IMR-90 (cell line): ENCODE results near the gene RALGAPA2. TPM values are rescaled to one million over a fixed set of nuclear protein-coding genes. Genes with fewer than 3 reads are reported as not detected.

ENCODE experiments used
- ATAC-seq: fragments of 200-7000 bp; cut with Tn5 transposase; 2 replicates; pipeline ENCODE4 v1.9.1; 2020; ENCODE audit warnings: low read depth, mild to moderate bottlenecking, moderate library complexity
- BruUV-seq: library from RNA; stranded (reverse); fragments of 400-500 nt; replicated peaks from 2 replicates; lab custom pipeline; 2021; lab: Mats Ljungman, UMichigan
- CTCF ChIA-PET: fragments of 300-600 bp; formaldehyde crosslinking; extraction: SDS; loops from one replicate; lab custom pipeline; 2021; ENCODE audit warnings: antibody characterized with exemption; lab: Yijun Ruan, JAX
- POLR2A ChIA-PET: fragments of 300-600 bp; sonication (Branson Sonifier 250); formaldehyde crosslinking; loops from one replicate; lab custom pipeline; 2022; ENCODE audit warnings: antibody characterized with exemption; ENCODE audit not compliant: unreplicated experiment; lab: Charles Lee
- DNase-seq: peaks from one replicate; pipeline ENCODE4 v3.0.0; 2013
- H2AFZ ChIP-seq: replicated peaks from 2 replicates; pipeline ENCODE3; 2013; ENCODE audit warnings: low read length, mild to moderate bottlenecking; ENCODE audit not compliant: poor library complexity
- H2AK5ac ChIP-seq: 2 replicates; pipeline ENCODE4 v1.6.1; 2013; ENCODE audit warnings: low read depth, low read length, inconsistent platforms
- H2AK9ac ChIP-seq: replicated peaks from 2 replicates; pipeline ENCODE3; 2013; ENCODE audit warnings: mild to moderate bottlenecking, low read depth, low read length, moderate library complexity; ENCODE audit not compliant: poor library complexity
- H2BK120ac ChIP-seq: 2 replicates; pipeline ENCODE4 v1.6.1; 2013; ENCODE audit warnings: low read depth, low read length, inconsistent platforms
- H2BK15ac ChIP-seq: 3 replicates; pipeline ENCODE4 v1.6.1; 2013; ENCODE audit warnings: low read depth, low read length, inconsistent platforms
- H2BK20ac ChIP-seq: 2 replicates; pipeline ENCODE4 v1.6.1; 2013; ENCODE audit warnings: low read depth, mild to moderate bottlenecking, inconsistent platforms, low read length, moderate library complexity
- H2BK5ac ChIP-seq: 2 replicates; pipeline ENCODE4 v1.6.1; 2013; ENCODE audit warnings: mild to moderate bottlenecking, low read depth, low read length, inconsistent platforms; ENCODE audit not compliant: poor library complexity, severe bottlenecking
- H3K14ac ChIP-seq: replicated peaks from 2 replicates; pipeline ENCODE4 v1.6.1; 2013; ENCODE audit warnings: low read depth, low read length, inconsistent platforms
- H3K18ac ChIP-seq: 2 replicates; pipeline ENCODE4 v1.6.1; 2013; ENCODE audit warnings: low read depth, low read length, control low read depth
- H3K23ac ChIP-seq: 2 replicates; pipeline ENCODE4 v1.6.1; 2013; ENCODE audit warnings: low read depth, low read length, inconsistent platforms
- H3K27ac ChIP-seq: 2 replicates; pipeline ENCODE4 v1.5.1; 2013; ENCODE audit warnings: mild to moderate bottlenecking, control low read depth, low read length; ENCODE audit not compliant: insufficient read depth
- H3K27me3 ChIP-seq: 2 replicates; pipeline ENCODE4 v1.6.1; 2013; ENCODE audit warnings: low read length; ENCODE audit not compliant: control insufficient read depth, insufficient read depth
- H3K36me3 ChIP-seq: 2 replicates; pipeline ENCODE4 v1.6.1; 2013; ENCODE audit warnings: low read length, mixed read lengths; ENCODE audit not compliant: control insufficient read depth, insufficient read depth
- H3K4ac ChIP-seq: 2 replicates; pipeline ENCODE4 v1.6.1; 2013; ENCODE audit warnings: low read depth, low read length, inconsistent platforms
- H3K4me1 ChIP-seq: 2 replicates; pipeline ENCODE4 v1.6.1; 2013; ENCODE audit warnings: low read length, mixed read lengths; ENCODE audit not compliant: control insufficient read depth, insufficient read depth
- H3K4me2 ChIP-seq: 2 replicates; pipeline ENCODE4 v1.6.1; 2013; ENCODE audit warnings: low read depth, mild to moderate bottlenecking, control low read depth, low read length, moderate library complexity
- H3K4me3 ChIP-seq: 2 replicates; pipeline ENCODE4 v1.5.1; 2013; ENCODE audit warnings: low read depth, mild to moderate bottlenecking, control low read depth, low read length, moderate library complexity; ENCODE audit not compliant: insufficient read depth
- H3K56ac ChIP-seq: 2 replicates; pipeline ENCODE4 v1.6.1; 2013; ENCODE audit warnings: low read length, inconsistent platforms; ENCODE audit not compliant: insufficient read depth; ENCODE audit errors: extremely low read depth
- H3K79me1 ChIP-seq, 2 experiments: 2 replicates each; pipeline ENCODE4 v1.6.1; 2013; ENCODE audit warnings: low read length in 2 of 2, inconsistent platforms in 1 of 2, low read depth in 1 of 2
- H3K9ac ChIP-seq: 2 replicates; pipeline ENCODE4 v1.6.1; 2013; ENCODE audit warnings: low read depth, low read length, control low read depth
- H3K9me1 ChIP-seq: 2 replicates; pipeline ENCODE4 v1.6.1; 2013; ENCODE audit warnings: low read length, inconsistent platforms; ENCODE audit not compliant: insufficient read depth
- H3K9me3 ChIP-seq: 2 replicates; pipeline ENCODE4 v1.6.1; 2013; ENCODE audit warnings: low read length; ENCODE audit not compliant: control insufficient read depth, insufficient read depth
- H4K20me1 ChIP-seq: 2 replicates; pipeline ENCODE4 v1.6.1; 2013; ENCODE audit warnings: low read length, inconsistent platforms; ENCODE audit not compliant: insufficient read depth
- H4K5ac ChIP-seq: 2 replicates; pipeline ENCODE4 v1.6.1; 2013; ENCODE audit warnings: mild to moderate bottlenecking, low read depth, low read length, control low read depth
- H4K8ac ChIP-seq, 2 experiments: 2 replicates each; pipeline ENCODE4 v1.6.1; 2013; ENCODE audit warnings: low read depth in 2 of 2, low read length in 2 of 2, control low read depth in 1 of 2, inconsistent platforms in 1 of 2
- H4K91ac ChIP-seq: 2 replicates; pipeline ENCODE4 v1.6.1; 2013; ENCODE audit warnings: low read depth, low read length, inconsistent platforms; ENCODE audit not compliant: insufficient read depth
- BHLHE40 ChIP-seq: fragments of 150-350 bp; IDR thresholded peaks from 2 replicates; pipeline ENCODE4 v1.6.1; 2016; ENCODE audit warnings: mild to moderate bottlenecking, low read depth, low read length
- CEBPB ChIP-seq: IDR thresholded peaks from 2 replicates; pipeline ENCODE4 v1.6.1; 2012; ENCODE audit warnings: low read depth, low read length, improper control_type of control experiment
- CHD1 ChIP-seq: IDR thresholded peaks from 2 replicates; pipeline ENCODE4 v1.6.1; 2012; ENCODE audit warnings: low read depth, low read length, improper control_type of control experiment
- FOS ChIP-seq: fragments of 150-350 bp; IDR thresholded peaks from 2 replicates; pipeline ENCODE4 v1.6.1; 2016; ENCODE audit warnings: low read depth, low read length
- MAFK ChIP-seq: IDR thresholded peaks from 2 replicates; pipeline ENCODE4 v1.6.1; 2012; ENCODE audit warnings: low read depth, low read length, improper control_type of control experiment
- MAZ ChIP-seq: IDR thresholded peaks from 2 replicates; pipeline ENCODE4 v1.6.1; 2012; ENCODE audit warnings: low read depth, mild to moderate bottlenecking, low read length, improper control_type of control experiment, moderate library complexity, borderline replicate concordance
- MXI1 ChIP-seq: IDR thresholded peaks from 2 replicates; pipeline ENCODE4 v1.6.1; 2012; ENCODE audit warnings: low read depth, mild to moderate bottlenecking, low read length, moderate library complexity, borderline replicate concordance
- NFE2L2 ChIP-seq: fragments of 150-350 bp; IDR thresholded peaks from 2 replicates; pipeline ENCODE4 v1.6.1; 2016; ENCODE audit warnings: low read depth, mild to moderate bottlenecking, low read length
- POLR2A ChIP-seq: IDR thresholded peaks from 2 replicates; pipeline ENCODE4 v1.6.1; 2012; ENCODE audit warnings: mild to moderate bottlenecking, low read depth, low read length
- RAD21 ChIP-seq: IDR thresholded peaks from 2 replicates; pipeline ENCODE4 v1.6.1; 2012; ENCODE audit warnings: low read length, improper control_type of control experiment
- RCOR1 ChIP-seq: IDR thresholded peaks from 2 replicates; pipeline ENCODE4 v1.6.1; 2012; ENCODE audit warnings: mild to moderate bottlenecking, low read length, improper control_type of control experiment; ENCODE audit not compliant: insufficient replicate concordance
- RFX5 ChIP-seq: IDR thresholded peaks from 2 replicates; pipeline ENCODE4 v1.8.0; 2012; ENCODE audit warnings: low read depth, mild to moderate bottlenecking, low read length, moderate library complexity
- SMC3 ChIP-seq: fragments of 150-350 bp; IDR thresholded peaks from 2 replicates; pipeline ENCODE4 v1.6.1; 2016; ENCODE audit warnings: low read depth, mild to moderate bottlenecking, antibody characterized with exemption, low read length, moderate library complexity
- WGBS, 2 experiments: methylation state at CpG; one replicate each; pipeline versions ENCODE4 v1.1.5 to v1.1.7; 2013; ENCODE audit warnings: missing lambda C conversion rate in 2 of 2; ENCODE audit not compliant: insufficient read length in 1 of 2; ENCODE audit errors: extremely low coverage in 2 of 2; 5-methylcytosine and 5-hydroxymethylcytosine counted together
- dilution Hi-C: fragments of 300-500 bp; cut with HindIII; formaldehyde crosslinking; loops from one replicate; pipeline ENCODE4 v1.14.3; 2018; ENCODE audit warnings: low sequenced_read_pairs; ENCODE audit not compliant: unreplicated experiment
- in situ Hi-C: fragments of 300-500 bp; cut with MboI; formaldehyde crosslinking; loops from 3 replicates; pipeline ENCODE4 v1.14.3; 2019; ENCODE audit warnings: low sequenced_read_pairs, inconsistent platforms, mixed read lengths
- intact Hi-C: fragments of 100-400 bp; cut with micrococcal nuclease; formaldehyde crosslinking; loops from 2 replicates; pipeline ENCODE4 v1.10.0; 2022
- polyA plus RNA-seq, 3 experiments: library from polyadenylated mRNA; depleted of rRNA; stranded (reverse); fragments of >200 nt; gene quantifications; 2 replicates each; pipeline ENCODE4 v1.2.3, GENCODE V29; 2012; ENCODE audit warnings: low replicate concordance in 1 of 3
- total RNA-seq: library from RNA; depleted of rRNA; stranded (reverse); fragments of >200 nt; gene quantifications from 2 replicates; pipeline ENCODE4 v1.2.3, GENCODE V29; 2012
- TF ChIP-seq, protein P1 (sequence below): fragments of 150-350 bp; IDR thresholded peaks from 2 replicates; pipeline ENCODE4 v1.6.1; 2017; ENCODE audit warnings: mild to moderate bottlenecking, antibody characterized with exemption, low read length, low read depth
- TF ChIP-seq, protein P2 (sequence below): fragments of 150-350 bp; IDR thresholded peaks from 2 replicates; pipeline ENCODE4 v1.6.1; 2016; ENCODE audit warnings: low read depth, mild to moderate bottlenecking, low read length, moderate library complexity, borderline replicate concordance
- TF ChIP-seq, protein P3 (sequence below): conservative IDR thresholded peaks from 2 replicates; pipeline ENCODE4 v1.5.1; 2012; ENCODE audit warnings: mild to moderate bottlenecking, low read depth, low read length, improper control_type of control experiment

Gene RALGAPA2
- total and polyA plus RNA-seq, 2 of the 4 experiments (the other 2 are of a cell fraction), result 1.3 to 3.9 TPM

DNA sequence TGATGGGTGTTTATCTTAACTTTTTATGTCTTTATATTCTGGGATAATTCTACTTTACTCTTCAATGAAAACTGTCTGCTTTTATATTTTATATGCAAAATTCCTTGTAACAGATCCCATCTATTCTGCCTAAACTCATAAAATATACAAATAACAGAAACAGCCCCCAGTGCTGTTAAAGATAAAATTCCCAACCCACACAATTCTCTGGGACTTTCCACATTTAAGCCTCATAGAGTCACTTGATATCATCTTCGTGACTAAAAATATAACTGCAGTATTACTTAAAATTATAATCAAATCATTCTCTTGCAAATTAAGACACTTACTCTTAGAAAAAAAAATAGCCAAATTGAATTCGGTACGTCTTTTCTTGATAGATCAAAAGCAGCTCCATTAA is 284.4 kb downstream of the RALGAPA2 start:
- Histone ChIP-seq H4K20me1 (no peaks in the 10 kb centered on the region), H3K4ac (no peak overlapping the region), H2BK120ac (no peak overlapping the region), H2AK5ac (no peak overlapping the region), H3K4me1 (no peaks in the 10 kb centered on the region), H3K4me2 (no peak overlapping the region), H3K27ac (no peak overlapping the region), H2BK20ac (no peak overlapping the region), H3K14ac (no peak overlapping the region), H2BK5ac (no peak overlapping the region), H3K4me3 (no peak overlapping the region), H3K18ac (no peak overlapping the region), H4K8ac (no peak overlapping the region), H3K36me3 (no peaks in the 10 kb centered on the region), H3K9me1 (no peaks in the 10 kb centered on the region; the same call in 1 of the 2 replicates), H2BK15ac (no peak overlapping the region), H4K5ac (no peak overlapping the region), H3K56ac (no peak overlapping the region), H4K91ac (no peak overlapping the region), H3K9ac (no peak overlapping the region), H3K23ac (no peak overlapping the region), H3K9me3 (no peaks in the 10 kb centered on the region), H2AFZ (no peak overlapping the region), H3K27me3 (no peaks in the 10 kb centered on the region), H2AK9ac (no peak overlapping the region), H3K79me1 (no peaks in the 10 kb centered on the region)
- DNase-seq (no peak), ATAC-seq (no peak)
- no TSS peak for BruUV-seq
- dilution Hi-C loops (no loop called here), in situ Hi-C loops (no loop called here), intact Hi-C loops (no loop called here)
- TF ChIP-seq CHD1 (no peak), NFE2L2 (no peak), POLR2A (no peak), RCOR1 (no peak), CEBPB (no peak), MAZ (no peak), MXI1 (no peak), RFX5 (no peak), SMC3 (no peak), BHLHE40 (no peak), RAD21 (no peak), FOS (no peak), MAFK (no peak)
- TF ChIP-seq, protein P1, sequence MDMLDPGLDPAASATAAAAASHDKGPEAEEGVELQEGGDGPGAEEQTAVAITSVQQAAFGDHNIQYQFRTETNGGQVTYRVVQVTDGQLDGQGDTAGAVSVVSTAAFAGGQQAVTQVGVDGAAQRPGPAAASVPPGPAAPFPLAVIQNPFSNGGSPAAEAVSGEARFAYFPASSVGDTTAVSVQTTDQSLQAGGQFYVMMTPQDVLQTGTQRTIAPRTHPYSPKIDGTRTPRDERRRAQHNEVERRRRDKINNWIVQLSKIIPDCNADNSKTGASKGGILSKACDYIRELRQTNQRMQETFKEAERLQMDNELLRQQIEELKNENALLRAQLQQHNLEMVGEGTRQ, result no peak
- TF ChIP-seq, protein P2, sequence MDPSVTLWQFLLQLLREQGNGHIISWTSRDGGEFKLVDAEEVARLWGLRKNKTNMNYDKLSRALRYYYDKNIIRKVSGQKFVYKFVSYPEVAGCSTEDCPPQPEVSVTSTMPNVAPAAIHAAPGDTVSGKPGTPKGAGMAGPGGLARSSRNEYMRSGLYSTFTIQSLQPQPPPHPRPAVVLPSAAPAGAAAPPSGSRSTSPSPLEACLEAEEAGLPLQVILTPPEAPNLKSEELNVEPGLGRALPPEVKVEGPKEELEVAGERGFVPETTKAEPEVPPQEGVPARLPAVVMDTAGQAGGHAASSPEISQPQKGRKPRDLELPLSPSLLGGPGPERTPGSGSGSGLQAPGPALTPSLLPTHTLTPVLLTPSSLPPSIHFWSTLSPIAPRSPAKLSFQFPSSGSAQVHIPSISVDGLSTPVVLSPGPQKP, result no peak
- TF ChIP-seq, protein P3, sequence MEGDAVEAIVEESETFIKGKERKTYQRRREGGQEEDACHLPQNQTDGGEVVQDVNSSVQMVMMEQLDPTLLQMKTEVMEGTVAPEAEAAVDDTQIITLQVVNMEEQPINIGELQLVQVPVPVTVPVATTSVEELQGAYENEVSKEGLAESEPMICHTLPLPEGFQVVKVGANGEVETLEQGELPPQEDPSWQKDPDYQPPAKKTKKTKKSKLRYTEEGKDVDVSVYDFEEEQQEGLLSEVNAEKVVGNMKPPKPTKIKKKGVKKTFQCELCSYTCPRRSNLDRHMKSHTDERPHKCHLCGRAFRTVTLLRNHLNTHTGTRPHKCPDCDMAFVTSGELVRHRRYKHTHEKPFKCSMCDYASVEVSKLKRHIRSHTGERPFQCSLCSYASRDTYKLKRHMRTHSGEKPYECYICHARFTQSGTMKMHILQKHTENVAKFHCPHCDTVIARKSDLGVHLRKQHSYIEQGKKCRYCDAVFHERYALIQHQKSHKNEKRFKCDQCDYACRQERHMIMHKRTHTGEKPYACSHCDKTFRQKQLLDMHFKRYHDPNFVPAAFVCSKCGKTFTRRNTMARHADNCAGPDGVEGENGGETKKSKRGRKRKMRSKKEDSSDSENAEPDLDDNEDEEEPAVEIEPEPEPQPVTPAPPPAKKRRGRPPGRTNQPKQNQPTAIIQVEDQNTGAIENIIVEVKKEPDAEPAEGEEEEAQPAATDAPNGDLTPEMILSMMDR, result no peak
- CTCF ChIA-PET, result interaction anchor here (1.6 kb wide), 1 partner anchor 26 kb away, joined by 3 read pairs; no protein-coding TSS in a partner anchor
- POLR2A ChIA-PET, result no interaction called here
- 80% methylated on average over 1 of the region's 3 CpGs; no CpG with 5 or more reads in 1 of the 2 experiments for WGBS, 2 experiments
